ENCODE measurements around the gene TMEM39A.

- TF ChIP-seq CTCF (IDR thresholded peaks at IDR 0.05) (no peak), ZFX (IDR thresholded peaks at IDR 0.05; ENCODE audit: borderline replicate concordance) (no peak)
Measured at GRCh38 chr3:119420196-119420595, 43.2 kb downstream of the TMEM39A start.

Data from 22Rv1 (cell line).